CD4-positive, alpha-beta T cell treated with Interferon alpha-2 for 1 hour (primary cell): ENCODE data around the gene SOCS1.
A peak's percentile ranks its signal among the peaks of the same experiment; 100 is the strongest.
"Not testable (repeated sequence)": the region's sequence is repeated elsewhere in the genome, so short reads cannot be mapped to it uniquely, and the experiment has no call there.

Experiments
- DNase-seq, 2 donors: peaks; one replicate each; pipeline ENCODE4 v3.0.0-alpha.2; 2020 to 2022

SOCS1 gene

GRCh38 chr16:11224096-11224893 lies 31.7 kb downstream of the SOCS1 start:
- peak; percentile 80 to 82 for DNase-seq

GRCh38 chr16:11220507-11220906 lies 35.5 kb downstream of the SOCS1 start:
- DNase-seq, result not testable (repeated sequence)

- no peak for DNase-seq
Observed at GRCh38 chr16:11219178-11219577, 36.8 kb downstream of the SOCS1 start.

GRCh38 chr16:11218604-11218962 lies 37.4 kb downstream of the SOCS1 start:
- peak in 1 of 2 donors; percentile 30 for DNase-seq

- no peak for DNase-seq
Observed at GRCh38 chr16:11217651-11218603, 38.1 kb downstream of the SOCS1 start.

GRCh38 chr16:11215935-11216556 lies 40.0 kb downstream of the SOCS1 start:
- no peak for DNase-seq

- no peak for DNase-seq
Observed at GRCh38 chr16:11213799-11214198, 42.2 kb downstream of the SOCS1 start.

GRCh38 chr16:11213373-11213772 lies 42.6 kb downstream of the SOCS1 start:
- DNase-seq, result no peak

- no peak for DNase-seq
Observed at GRCh38 chr16:11212798-11213196, 43.2 kb downstream of the SOCS1 start.

- DNase-seq, result no peak
Observed at GRCh38 chr16:11211977-11212797, 43.8 kb downstream of the SOCS1 start.

GRCh38 chr16:11211061-11211976 lies 44.7 kb downstream of the SOCS1 start:
- no peak for DNase-seq

- DNase-seq, result no peak
Observed at GRCh38 chr16:11210260-11210659, 45.7 kb downstream of the SOCS1 start.

- DNase-seq, result peak in 1 of 2 donors; percentile 60
Observed at GRCh38 chr16:11208916-11209665, 46.9 kb downstream of the SOCS1 start.

GRCh38 chr16:11207646-11208045 lies 48.4 kb downstream of the SOCS1 start:
- no peak for DNase-seq

GRCh38 chr16:11205754-11206581 lies 50.0 kb downstream of the SOCS1 start:
- peak in 1 of 2 donors; percentile 47 for DNase-seq

GRCh38 chr16:11205065-11205699 lies 50.8 kb downstream of the SOCS1 start:
- DNase-seq, result no peak

- no peak for DNase-seq
Observed at GRCh38 chr16:11204513-11205047, 51.4 kb downstream of the SOCS1 start.
